Measurements from ENCODE around the gene ROM1.

DNA sequence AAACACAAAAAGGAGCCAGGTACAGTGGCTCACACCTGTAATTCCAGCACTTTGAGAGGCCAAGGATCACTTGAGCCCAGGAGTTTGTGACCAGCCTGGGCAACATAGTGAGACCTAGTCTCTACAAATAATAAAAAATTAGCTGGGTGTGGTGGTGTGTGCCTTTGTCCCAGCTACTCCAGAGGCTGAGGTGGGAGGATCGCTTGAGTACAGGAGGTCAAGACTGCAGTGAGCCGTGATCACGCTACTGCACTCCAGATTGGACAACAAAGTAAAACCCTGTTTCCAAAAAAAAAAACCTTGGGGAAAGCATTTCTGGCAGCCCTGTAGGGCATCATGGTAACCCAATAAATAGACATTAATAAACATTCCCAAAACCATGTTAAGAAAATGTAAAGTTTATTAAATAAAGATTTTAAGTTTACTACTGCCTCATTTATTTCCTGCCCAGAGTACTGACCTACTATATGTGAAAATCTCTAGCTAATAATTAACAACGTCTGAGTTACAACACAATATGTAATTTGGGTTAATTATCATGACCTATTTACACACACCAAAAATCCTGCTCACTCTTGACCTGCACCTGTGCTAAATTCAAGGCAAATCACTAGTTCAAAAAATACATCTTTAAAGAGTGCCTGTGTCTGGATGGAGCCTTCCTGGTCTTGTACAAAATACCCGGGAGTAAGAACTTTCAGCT is 47.8 kb upstream of the ROM1 start:
- TF ChIP-seq, protein P1, sequence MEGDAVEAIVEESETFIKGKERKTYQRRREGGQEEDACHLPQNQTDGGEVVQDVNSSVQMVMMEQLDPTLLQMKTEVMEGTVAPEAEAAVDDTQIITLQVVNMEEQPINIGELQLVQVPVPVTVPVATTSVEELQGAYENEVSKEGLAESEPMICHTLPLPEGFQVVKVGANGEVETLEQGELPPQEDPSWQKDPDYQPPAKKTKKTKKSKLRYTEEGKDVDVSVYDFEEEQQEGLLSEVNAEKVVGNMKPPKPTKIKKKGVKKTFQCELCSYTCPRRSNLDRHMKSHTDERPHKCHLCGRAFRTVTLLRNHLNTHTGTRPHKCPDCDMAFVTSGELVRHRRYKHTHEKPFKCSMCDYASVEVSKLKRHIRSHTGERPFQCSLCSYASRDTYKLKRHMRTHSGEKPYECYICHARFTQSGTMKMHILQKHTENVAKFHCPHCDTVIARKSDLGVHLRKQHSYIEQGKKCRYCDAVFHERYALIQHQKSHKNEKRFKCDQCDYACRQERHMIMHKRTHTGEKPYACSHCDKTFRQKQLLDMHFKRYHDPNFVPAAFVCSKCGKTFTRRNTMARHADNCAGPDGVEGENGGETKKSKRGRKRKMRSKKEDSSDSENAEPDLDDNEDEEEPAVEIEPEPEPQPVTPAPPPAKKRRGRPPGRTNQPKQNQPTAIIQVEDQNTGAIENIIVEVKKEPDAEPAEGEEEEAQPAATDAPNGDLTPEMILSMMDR (IDR thresholded peaks at IDR 0.05), result no peak
- TF ChIP-seq POLR2A (IDR thresholded peaks at IDR 0.05; ENCODE audit: low read depth), result no peak
- TF ChIP-seq POLR2AphosphoS5 (IDR thresholded peaks at IDR 0.05), result no peak

Measured in esophagus muscularis mucosa (tissue), 3 donors.